DND-41 (cell line): ENCODE measurements around the gene NAA35.

ENCODE experiments used
- EZH2 ChIP-seq: IDR thresholded peaks from 3 replicates; pipeline ENCODE4 v1.6.1; 2012; ENCODE audit warnings: borderline replicate concordance, low read depth, mild to moderate bottlenecking, moderate library complexity, low read length, inconsistent platforms; ENCODE audit not compliant: severe bottlenecking
- TF ChIP-seq, protein P1 (sequence below): IDR thresholded peaks from 2 replicates; pipeline ENCODE4 v1.5.1; 2012; ENCODE audit warnings: borderline replicate concordance, low read length, moderate library complexity, mild to moderate bottlenecking; ENCODE audit not compliant: poor library complexity, severe bottlenecking; ENCODE audit errors: extremely low read depth

DNA sequence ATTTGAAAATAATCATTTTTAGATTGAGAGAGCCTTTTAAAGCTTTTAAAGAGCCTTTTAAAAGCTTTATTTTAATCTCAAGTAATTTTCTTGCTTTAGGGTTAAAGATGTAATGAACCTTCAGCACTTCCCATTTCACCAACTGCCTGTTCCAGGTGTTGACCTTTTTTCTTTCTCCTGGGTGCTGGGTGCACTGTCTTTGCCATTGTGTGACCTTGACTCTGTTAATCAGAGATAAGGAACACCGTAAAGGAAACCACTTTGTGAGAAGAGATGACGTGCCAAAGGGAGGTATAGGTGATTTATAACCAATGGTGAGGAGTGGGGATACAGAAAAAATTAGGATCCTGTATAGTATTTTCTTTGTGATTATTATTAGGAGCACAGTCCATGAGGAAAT is 68.2 kb downstream of the NAA35 start:
- TF ChIP-seq, protein P1, sequence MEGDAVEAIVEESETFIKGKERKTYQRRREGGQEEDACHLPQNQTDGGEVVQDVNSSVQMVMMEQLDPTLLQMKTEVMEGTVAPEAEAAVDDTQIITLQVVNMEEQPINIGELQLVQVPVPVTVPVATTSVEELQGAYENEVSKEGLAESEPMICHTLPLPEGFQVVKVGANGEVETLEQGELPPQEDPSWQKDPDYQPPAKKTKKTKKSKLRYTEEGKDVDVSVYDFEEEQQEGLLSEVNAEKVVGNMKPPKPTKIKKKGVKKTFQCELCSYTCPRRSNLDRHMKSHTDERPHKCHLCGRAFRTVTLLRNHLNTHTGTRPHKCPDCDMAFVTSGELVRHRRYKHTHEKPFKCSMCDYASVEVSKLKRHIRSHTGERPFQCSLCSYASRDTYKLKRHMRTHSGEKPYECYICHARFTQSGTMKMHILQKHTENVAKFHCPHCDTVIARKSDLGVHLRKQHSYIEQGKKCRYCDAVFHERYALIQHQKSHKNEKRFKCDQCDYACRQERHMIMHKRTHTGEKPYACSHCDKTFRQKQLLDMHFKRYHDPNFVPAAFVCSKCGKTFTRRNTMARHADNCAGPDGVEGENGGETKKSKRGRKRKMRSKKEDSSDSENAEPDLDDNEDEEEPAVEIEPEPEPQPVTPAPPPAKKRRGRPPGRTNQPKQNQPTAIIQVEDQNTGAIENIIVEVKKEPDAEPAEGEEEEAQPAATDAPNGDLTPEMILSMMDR = no peak
- no peak for TF ChIP-seq EZH2
